ENCODE data around the gene NPR2.

DNA sequence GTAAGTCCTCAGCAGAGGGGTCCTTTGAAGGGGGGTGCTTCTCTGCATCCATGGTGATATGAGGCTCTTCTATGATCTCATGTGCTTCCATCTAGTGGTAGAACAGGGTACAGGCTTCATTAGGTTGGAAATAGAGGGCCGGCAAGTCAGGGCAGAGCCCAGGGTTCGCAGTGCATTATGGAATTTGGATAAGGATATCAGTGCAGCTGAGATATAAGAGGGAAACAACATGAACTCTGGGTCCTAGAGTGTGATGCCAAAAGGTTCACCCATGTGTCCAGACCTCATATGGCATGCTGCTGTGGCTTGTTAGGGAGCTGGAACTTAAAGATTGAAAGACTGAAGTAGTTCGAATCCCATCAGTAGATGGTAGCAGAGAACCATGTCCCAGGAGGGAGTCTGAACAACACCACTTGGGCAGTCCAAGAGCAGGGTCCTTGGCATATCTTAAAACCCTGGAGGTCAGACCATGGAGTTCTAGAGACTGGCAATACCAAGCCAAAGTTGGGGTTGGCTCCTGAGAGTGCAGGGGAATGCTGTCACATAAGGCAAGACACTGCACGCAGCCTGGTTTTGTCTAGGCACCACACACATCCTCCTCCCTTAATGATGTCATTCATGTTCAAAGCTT lies 34.8 kb downstream of the NPR2 start:
- TF ChIP-seq, protein P1, sequence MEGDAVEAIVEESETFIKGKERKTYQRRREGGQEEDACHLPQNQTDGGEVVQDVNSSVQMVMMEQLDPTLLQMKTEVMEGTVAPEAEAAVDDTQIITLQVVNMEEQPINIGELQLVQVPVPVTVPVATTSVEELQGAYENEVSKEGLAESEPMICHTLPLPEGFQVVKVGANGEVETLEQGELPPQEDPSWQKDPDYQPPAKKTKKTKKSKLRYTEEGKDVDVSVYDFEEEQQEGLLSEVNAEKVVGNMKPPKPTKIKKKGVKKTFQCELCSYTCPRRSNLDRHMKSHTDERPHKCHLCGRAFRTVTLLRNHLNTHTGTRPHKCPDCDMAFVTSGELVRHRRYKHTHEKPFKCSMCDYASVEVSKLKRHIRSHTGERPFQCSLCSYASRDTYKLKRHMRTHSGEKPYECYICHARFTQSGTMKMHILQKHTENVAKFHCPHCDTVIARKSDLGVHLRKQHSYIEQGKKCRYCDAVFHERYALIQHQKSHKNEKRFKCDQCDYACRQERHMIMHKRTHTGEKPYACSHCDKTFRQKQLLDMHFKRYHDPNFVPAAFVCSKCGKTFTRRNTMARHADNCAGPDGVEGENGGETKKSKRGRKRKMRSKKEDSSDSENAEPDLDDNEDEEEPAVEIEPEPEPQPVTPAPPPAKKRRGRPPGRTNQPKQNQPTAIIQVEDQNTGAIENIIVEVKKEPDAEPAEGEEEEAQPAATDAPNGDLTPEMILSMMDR (conservative IDR thresholded peaks at IDR 0.05; ENCODE audit: low read length): peak; percentile 98
- TF ChIP-seq EZH2phosphoT487 (IDR thresholded peaks at IDR 0.05; ENCODE audit: borderline replicate concordance, low read depth, low read length): no peak
